ENCODE measurements around the gene FLT4. TPM values are rescaled to one million over a fixed set of nuclear protein-coding genes. Genes with fewer than 3 reads are reported as not detected.

The FLT4 gene
- polyA plus RNA-seq, 3 donors, result not detected

GRCh38 chr5:180696116-180696515, 46.7 kb upstream of the FLT4 start:
- no peak for DNase-seq
- H3K9me3 ChIP-seq (replicated peaks in 1 of 2; ENCODE audit: control insufficient read depth in 1 of 2, insufficient read depth in 1 of 2, low read length in 2 of 2), result peaks cover 3 to 10% of the 10 kb centered on the region in 2 donors
- Mint-ChIP-seq H3K9me3 (peaks cover 0 to 18% (median 8%) of the 10 kb centered on the region in 7 donors), H3K27me3 (ENCODE audit: low read depth in 3 of 3) (peaks cover 5 to 15% (median 6%) of the 10 kb centered on the region in 3 donors), H3K36me3 (no peaks in the 10 kb centered on the region), H3K4me3 (no peak overlapping the region), H3K27ac (no peak overlapping the region), H3K4me1 (no peaks in the 10 kb centered on the region)
- H3K27ac ChIP-seq (ENCODE audit: low read depth in 1 of 2, low read length in 2 of 2), result no peak overlapping the region
- H3K27me3 ChIP-seq (ENCODE audit: control insufficient read depth in 2 of 2, insufficient read depth in 2 of 2, low read length in 2 of 2), result no peaks in the 10 kb centered on the region
- no peak overlapping the region for H3K9ac ChIP-seq (ENCODE audit: insufficient read depth, low read length, poor library complexity, severe bottlenecking)
- no peak overlapping the region for H3K4me2 ChIP-seq (replicated peaks; ENCODE audit: extremely low read depth, low read length, poor library complexity, severe bottlenecking)
- H4K20me1 ChIP-seq (ENCODE audit: insufficient read depth, low read length), result no peaks in the 10 kb centered on the region
- H3K79me2 ChIP-seq (ENCODE audit: insufficient read depth, low read length), result no peaks in the 10 kb centered on the region
- 83% methylated on average over 1 of the region's 1 CpG for WGBS (ENCODE audit: insufficient coverage)
- H3K36me3 ChIP-seq (replicated peaks in 1 of 2; ENCODE audit: control insufficient read depth in 1 of 2, insufficient read depth in 2 of 2, low read length in 2 of 2), result no peaks in the 10 kb centered on the region
- H3K4me3 ChIP-seq (replicated peaks in 1 of 3; ENCODE audit: low read depth in 2 of 3, low read length in 3 of 3), result no peak overlapping the region
- no peak overlapping the region for H2AFZ ChIP-seq (ENCODE audit: insufficient read depth, low read depth, low read length, poor library complexity, severe bottlenecking)
- intact Hi-C loops (cut with micrococcal nuclease), result no loop called here
- no peaks in the 10 kb centered on the region for H3K4me1 ChIP-seq (ENCODE audit: control insufficient read depth in 1 of 2, insufficient read depth in 2 of 2, low read length in 2 of 2)
- TF ChIP-seq, protein P1, sequence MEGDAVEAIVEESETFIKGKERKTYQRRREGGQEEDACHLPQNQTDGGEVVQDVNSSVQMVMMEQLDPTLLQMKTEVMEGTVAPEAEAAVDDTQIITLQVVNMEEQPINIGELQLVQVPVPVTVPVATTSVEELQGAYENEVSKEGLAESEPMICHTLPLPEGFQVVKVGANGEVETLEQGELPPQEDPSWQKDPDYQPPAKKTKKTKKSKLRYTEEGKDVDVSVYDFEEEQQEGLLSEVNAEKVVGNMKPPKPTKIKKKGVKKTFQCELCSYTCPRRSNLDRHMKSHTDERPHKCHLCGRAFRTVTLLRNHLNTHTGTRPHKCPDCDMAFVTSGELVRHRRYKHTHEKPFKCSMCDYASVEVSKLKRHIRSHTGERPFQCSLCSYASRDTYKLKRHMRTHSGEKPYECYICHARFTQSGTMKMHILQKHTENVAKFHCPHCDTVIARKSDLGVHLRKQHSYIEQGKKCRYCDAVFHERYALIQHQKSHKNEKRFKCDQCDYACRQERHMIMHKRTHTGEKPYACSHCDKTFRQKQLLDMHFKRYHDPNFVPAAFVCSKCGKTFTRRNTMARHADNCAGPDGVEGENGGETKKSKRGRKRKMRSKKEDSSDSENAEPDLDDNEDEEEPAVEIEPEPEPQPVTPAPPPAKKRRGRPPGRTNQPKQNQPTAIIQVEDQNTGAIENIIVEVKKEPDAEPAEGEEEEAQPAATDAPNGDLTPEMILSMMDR (IDR thresholded peaks at IDR 0.05), result no peak

- Histone ChIP-seq H2AFZ (ENCODE audit: insufficient read depth, low read depth, low read length, poor library complexity, severe bottlenecking) (no peak overlapping the region), H3K27me3 (ENCODE audit: control insufficient read depth in 2 of 2, insufficient read depth in 2 of 2, low read length in 2 of 2) (no peaks in the 10 kb centered on the region), H3K27ac (ENCODE audit: low read depth in 1 of 2, low read length in 2 of 2) (no peak overlapping the region), H3K9ac (ENCODE audit: insufficient read depth, low read length, poor library complexity, severe bottlenecking) (no peak overlapping the region), H3K4me3 (replicated peaks in 1 of 3; ENCODE audit: low read depth in 2 of 3, low read length in 3 of 3) (no peak overlapping the region), H3K4me1 (ENCODE audit: control insufficient read depth in 1 of 2, insufficient read depth in 2 of 2, low read length in 2 of 2) (no peaks in the 10 kb centered on the region), H4K20me1 (ENCODE audit: insufficient read depth, low read length) (no peaks in the 10 kb centered on the region), H3K79me2 (ENCODE audit: insufficient read depth, low read length) (no peaks in the 10 kb centered on the region), H3K9me3 (replicated peaks in 1 of 2; ENCODE audit: control insufficient read depth in 1 of 2, insufficient read depth in 1 of 2, low read length in 2 of 2) (peaks cover 0 to 5% of the 10 kb centered on the region in 2 donors), H3K36me3 (replicated peaks in 1 of 2; ENCODE audit: control insufficient read depth in 1 of 2, insufficient read depth in 2 of 2, low read length in 2 of 2) (no peaks in the 10 kb centered on the region), H3K4me2 (replicated peaks; ENCODE audit: extremely low read depth, low read length, poor library complexity, severe bottlenecking) (no peak overlapping the region)
- intact Hi-C loops (cut with micrococcal nuclease), result no loop called here
- no peaks in the 10 kb centered on the region for H3K4me1 Mint-ChIP-seq
- no peak overlapping the region for H3K4me3 Mint-ChIP-seq
- peaks cover 5 to 12% (median 7%) of the 10 kb centered on the region in 3 donors for H3K27me3 Mint-ChIP-seq (ENCODE audit: low read depth in 3 of 3)
- DNase-seq, result no peak
- no peaks in the 10 kb centered on the region for H3K36me3 Mint-ChIP-seq
- TF ChIP-seq, protein P1 (IDR thresholded peaks at IDR 0.05), result no peak
- H3K27ac Mint-ChIP-seq, result no peak overlapping the region
- WGBS (ENCODE audit: insufficient coverage), result 100% methylated on average over 1 of the region's 3 CpGs
- H3K9me3 Mint-ChIP-seq, result peaks cover 0 to 8% (median 3%) of the 10 kb centered on the region in 7 donors
Observed at GRCh38 chr5:180692429-180692828, 43.0 kb upstream of the FLT4 start.

Measured in CD14-positive monocyte (primary cell).